Activated CD4-positive, alpha-beta T cell treated with anti-CD3 and anti-CD28 coated beads, Interleukin-2, Interleukin-4, amounts not matched to agents 100 ng/mL and 50 ng/mL, durations not matched to agents 16 hours and 8 hours (primary cell): ENCODE results near the gene ABL1.

ENCODE experiments used
- DNase-seq: peaks from one replicate; pipeline ENCODE4 v3.0.0-alpha.2; 2020; ENCODE audit warnings: low spot score

The ABL1 gene

GRCh38 chr9:130932255-130933079, 97.4 kb downstream of the ABL1 start:
- no peak for DNase-seq

DNA sequence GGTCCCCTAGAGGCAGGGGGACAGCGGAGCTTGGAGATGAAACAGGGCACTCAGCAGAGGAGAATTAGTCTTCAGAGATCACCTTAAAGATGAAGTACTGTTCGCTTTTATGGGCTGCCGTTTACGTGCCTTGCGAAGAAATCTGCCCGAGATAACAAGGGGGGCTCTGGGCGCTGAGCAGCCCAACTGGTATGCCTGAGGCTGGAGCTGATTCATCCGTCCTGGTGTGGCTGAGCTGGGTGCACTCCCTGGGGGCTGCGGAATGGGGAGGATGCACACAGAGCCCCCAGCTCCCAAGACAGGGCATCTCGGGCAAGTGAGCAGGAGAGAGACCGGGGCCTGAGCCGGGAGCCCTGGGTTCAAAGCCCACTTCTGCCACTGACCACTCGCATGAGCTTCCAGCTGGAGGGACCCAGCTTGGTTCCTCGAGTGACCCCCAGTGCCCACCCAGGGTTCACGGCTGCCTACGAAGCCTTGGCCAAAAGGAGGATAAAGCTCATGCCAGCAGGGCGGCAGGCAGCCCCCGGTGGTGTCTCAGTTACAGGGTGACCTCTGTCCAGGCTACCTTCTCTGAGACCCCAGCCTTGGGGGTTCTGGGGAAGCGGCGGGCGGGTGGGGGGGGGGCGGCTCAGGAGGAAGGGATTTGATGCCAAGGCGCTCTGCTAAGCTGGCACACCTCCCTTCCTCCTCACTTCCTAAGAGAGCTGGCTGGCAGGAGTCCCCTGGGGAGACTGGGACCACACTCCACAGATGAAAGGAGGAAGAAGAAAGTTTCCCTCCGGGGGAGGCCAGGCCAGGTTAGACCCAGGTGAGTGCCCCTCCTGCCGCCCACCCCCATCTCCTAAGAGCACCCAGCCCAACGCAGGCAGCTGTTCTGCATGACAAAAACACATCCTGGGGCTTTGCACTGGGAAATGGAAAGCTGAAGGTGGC, 98.3 kb downstream of the ABL1 start:
- DNase-seq, result no peak

- no peak for DNase-seq
Measured at GRCh38 chr9:130934246-130934645, 99.2 kb downstream of the ABL1 start.

- DNase-seq, result no peak
Measured at GRCh38 chr9:130934702-130935647, 99.9 kb downstream of the ABL1 start.

- no peak for DNase-seq
Measured at GRCh38 chr9:130935648-130936271, 100.7 kb downstream of the ABL1 start.

DNA sequence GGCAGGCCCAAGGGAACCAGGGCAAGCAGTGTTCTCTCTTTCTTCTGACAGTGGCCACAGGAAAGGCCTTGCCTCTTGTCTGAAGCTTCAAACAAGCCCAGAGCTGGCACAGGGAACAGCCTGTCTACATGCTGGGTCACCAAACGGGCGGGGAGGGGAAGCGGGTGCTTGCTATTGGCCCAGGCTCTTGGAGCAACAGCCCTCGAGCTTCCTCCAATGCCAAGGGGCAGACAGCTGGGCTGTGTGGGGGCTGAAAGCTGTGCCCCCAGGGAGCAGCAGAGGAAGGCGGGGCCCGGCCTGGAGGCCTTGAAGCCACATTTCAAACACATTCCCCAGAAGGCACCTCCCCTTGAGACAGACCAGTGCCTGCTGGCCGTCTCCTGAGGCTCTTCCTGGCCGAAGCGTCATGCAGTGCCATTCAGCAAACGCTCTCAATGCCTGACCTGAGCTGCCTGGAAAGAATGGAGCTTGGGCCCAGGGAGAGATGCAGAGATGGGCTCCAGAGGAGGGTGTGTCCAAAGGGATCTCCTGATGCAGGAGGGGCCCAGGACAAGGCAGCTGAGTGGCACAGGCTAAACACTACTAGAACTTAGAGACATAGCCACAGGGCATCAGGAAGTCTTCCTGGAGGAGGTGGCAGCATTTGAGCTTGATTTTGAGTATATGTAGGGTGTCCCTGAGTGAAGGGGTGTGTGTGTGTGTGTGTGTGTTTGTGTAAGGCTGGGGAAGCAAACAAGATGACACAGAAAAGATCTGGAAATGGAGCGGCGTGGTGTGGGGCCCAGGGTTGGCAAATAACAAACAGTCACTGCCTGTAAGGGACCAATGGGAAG, 101.4 kb downstream of the ABL1 start:
- no peak for DNase-seq
